Osteoblast (primary cell): ENCODE data around the gene KLHL29. TPM values are rescaled to one million over a fixed set of nuclear protein-coding genes. Genes with fewer than 3 reads are reported as not detected.

Source experiments
- DNase-seq: peaks from one replicate; pipeline ENCODE4 v3.0.0; 2011; ENCODE audit warnings: low spot score, mixed read lengths; ENCODE audit not compliant: insufficient read length; ENCODE audit errors: missing footprints
- H2AFZ ChIP-seq: 2 replicates; pipeline ENCODE4 v1.6.0; 2011; ENCODE audit warnings: mild to moderate bottlenecking, low read length
- H3K27ac ChIP-seq: 2 replicates; pipeline ENCODE4 v1.5.1; 2011; ENCODE audit warnings: mild to moderate bottlenecking, low read depth, low read length, moderate library complexity
- H3K27me3 ChIP-seq: 2 replicates; pipeline ENCODE4 v1.6.0; 2012; ENCODE audit warnings: mild to moderate bottlenecking, control low read depth, inconsistent platforms, low read length, moderate library complexity; ENCODE audit not compliant: insufficient read depth
- H3K36me3 ChIP-seq: 2 replicates; pipeline ENCODE4 v1.5.1; 2011; ENCODE audit warnings: mild to moderate bottlenecking, low read length, control low read depth, moderate library complexity; ENCODE audit not compliant: insufficient read depth
- H3K4me1 ChIP-seq: 2 replicates; pipeline ENCODE4 v1.5.1; 2011; ENCODE audit warnings: mild to moderate bottlenecking, low read length, control low read depth, moderate library complexity; ENCODE audit not compliant: insufficient read depth
- H3K4me2 ChIP-seq: 2 replicates; pipeline ENCODE4 v1.6.0; 2011; ENCODE audit warnings: mild to moderate bottlenecking, low read length; ENCODE audit not compliant: insufficient read depth
- H3K4me3 ChIP-seq: fragments of 200-600 bp; sonication (generic); 3 replicates; pipeline ENCODE4 v1.5.1; 2012; ENCODE audit warnings: mild to moderate bottlenecking, low read length, inconsistent platforms; ENCODE audit not compliant: insufficient read depth
- H3K79me2 ChIP-seq: 2 replicates; pipeline ENCODE4 v1.6.0; 2012; ENCODE audit warnings: mild to moderate bottlenecking, low read length, control low read depth, inconsistent platforms; ENCODE audit not compliant: insufficient read depth
- H3K9me3 ChIP-seq: 2 replicates; pipeline ENCODE4 v1.5.1; 2011; ENCODE audit warnings: low read depth, low read length, control low read depth
- H4K20me1 ChIP-seq: 2 replicates; pipeline ENCODE4 v1.6.0; 2012; ENCODE audit warnings: mild to moderate bottlenecking, low read length, control low read depth; ENCODE audit not compliant: insufficient read depth
- CTCF ChIP-seq: IDR thresholded peaks from 2 replicates; pipeline ENCODE4 v1.5.1; 2011; ENCODE audit warnings: mild to moderate bottlenecking, low read depth, low read length, moderate library complexity; ENCODE audit errors: extremely low read depth
- total RNA-seq: library from RNA; depleted of rRNA; stranded (reverse); fragments of >200 nt; gene quantifications from 2 replicates; pipeline ENCODE4 v1.2.3, GENCODE V29; 2012

The KLHL29 gene
- total RNA-seq, 1 donor: 3.3 TPM

- H3K79me2 ChIP-seq: no peaks in the 10 kb centered on the region
- TF ChIP-seq CTCF: no peak
- no peak for DNase-seq
Observed at GRCh38 chr2:23609254-23609653, 224.3 kb downstream of the KLHL29 start.

DNA sequence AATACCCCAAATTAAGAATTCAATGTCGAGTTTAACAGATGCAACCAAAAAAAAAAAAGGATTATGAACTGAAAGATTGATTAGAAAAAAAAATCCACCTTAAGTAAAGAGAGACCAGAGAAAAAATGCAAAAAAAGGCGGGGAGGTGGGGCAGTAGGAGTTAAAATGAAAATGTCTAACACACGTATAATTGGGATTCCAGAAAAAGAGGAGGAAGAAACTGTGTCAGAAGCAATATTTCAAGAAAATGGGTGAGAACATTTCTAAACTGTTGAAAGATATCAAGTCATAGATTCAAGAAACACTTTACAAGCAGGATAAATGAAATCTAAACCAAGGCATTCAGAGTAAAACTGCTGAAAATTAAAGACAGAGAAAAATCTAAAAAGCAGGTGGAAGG, 226.9 kb downstream of the KLHL29 start:
- H3K27ac ChIP-seq: no peak overlapping the region
- no peak for DNase-seq
- H3K36me3 ChIP-seq: no peaks in the 10 kb centered on the region
- H3K27me3 ChIP-seq: no peaks in the 10 kb centered on the region
- no peak for TF ChIP-seq CTCF
- no peak overlapping the region for H3K4me2 ChIP-seq
- no peak overlapping the region for H2AFZ ChIP-seq
- H3K79me2 ChIP-seq: no peaks in the 10 kb centered on the region
- no peak overlapping the region for H3K4me3 ChIP-seq
- H3K4me1 ChIP-seq: no peaks in the 10 kb centered on the region
- peaks cover 1% of the 10 kb centered on the region for H3K9me3 ChIP-seq
- H4K20me1 ChIP-seq: no peaks in the 10 kb centered on the region

More at GRCh38 chr2:23609254-23609653, 224.3 kb downstream of the KLHL29 start:
- Histone ChIP-seq H3K9me3 (peaks cover 9% of the 10 kb centered on the region), H3K4me1 (no peaks in the 10 kb centered on the region), H3K36me3 (no peaks in the 10 kb centered on the region), H3K4me2 (no peak overlapping the region), H3K27me3 (no peaks in the 10 kb centered on the region), H2AFZ (no peak overlapping the region), H4K20me1 (no peaks in the 10 kb centered on the region), H3K4me3 (no peak overlapping the region), H3K27ac (no peak overlapping the region)

DNA sequence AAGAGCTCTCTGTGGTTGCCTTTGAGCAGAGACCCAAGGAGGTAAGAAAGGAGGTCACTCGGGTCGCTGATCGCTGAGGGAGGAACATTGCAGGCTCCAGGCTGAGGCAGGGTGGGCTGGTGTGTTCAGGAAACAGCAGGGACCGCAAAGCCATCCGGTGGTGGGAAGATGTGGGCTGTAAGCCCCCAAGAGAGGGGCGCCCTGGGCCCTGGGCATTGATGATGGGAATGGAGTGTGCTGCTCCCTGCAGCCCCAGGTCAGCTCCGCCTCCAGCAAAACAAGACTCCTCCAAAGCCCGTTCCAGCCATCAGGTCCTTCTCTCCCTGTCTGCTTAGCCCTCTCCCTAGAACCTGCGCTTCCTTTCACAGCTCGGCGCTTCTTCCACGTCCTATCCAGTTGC, 229.7 kb downstream of the KLHL29 start:
- Histone ChIP-seq H3K9me3 (no peaks in the 10 kb centered on the region), H3K79me2 (no peaks in the 10 kb centered on the region), H3K4me2 (no peak overlapping the region), H3K4me1 (no peaks in the 10 kb centered on the region), H2AFZ (no peak overlapping the region), H3K36me3 (no peaks in the 10 kb centered on the region), H4K20me1 (no peaks in the 10 kb centered on the region), H3K4me3 (no peak overlapping the region), H3K27ac (no peak overlapping the region), H3K27me3 (no peaks in the 10 kb centered on the region)
- TF ChIP-seq CTCF: no peak
- no peak for DNase-seq

GRCh38 chr2:23615216-23616020, 230.4 kb downstream of the KLHL29 start:
- no peak overlapping the region for H3K4me2 ChIP-seq
- H3K27me3 ChIP-seq: no peaks in the 10 kb centered on the region
- no peaks in the 10 kb centered on the region for H4K20me1 ChIP-seq
- H3K27ac ChIP-seq: no peak overlapping the region
- H3K9me3 ChIP-seq: no peaks in the 10 kb centered on the region
- no peak for TF ChIP-seq CTCF
- no peaks in the 10 kb centered on the region for H3K36me3 ChIP-seq
- no peak overlapping the region for H3K4me3 ChIP-seq
- DNase-seq: no peak
- H2AFZ ChIP-seq: no peak overlapping the region
- H3K4me1 ChIP-seq: no peaks in the 10 kb centered on the region
- H3K79me2 ChIP-seq: no peaks in the 10 kb centered on the region
